Posterior vena cava (tissue), 2 donors: ENCODE measurements around the gene MAPK7. TPM values are rescaled to one million over a fixed set of nuclear protein-coding genes. Genes with fewer than 3 reads are reported as not detected.
A peak's percentile ranks its signal among the peaks of the same experiment; 100 is the strongest.

ENCODE experiments used
- DNase-seq: peaks from one replicate; pipeline ENCODE4 v3.0.0-alpha.2; 2020; ENCODE audit warnings: low spot score
- intact Hi-C, 2 donors: fragments of 100-400 bp; cut with DNase I; formaldehyde crosslinking; loops; one replicate each; pipeline versions ENCODE4 v1.14.1 to v1.14.2; 2022 to 2023
- long read RNA-seq, 2 donors: library from polyadenylated mRNA; unstranded; transcript quantifications; one replicate each; pipeline ENCODE4 v2.0.0, GENCODE V29; 2020 to 2021
- total RNA-seq, 2 donors: library from RNA; stranded (reverse); fragmentation: NEBNext Ultra II Directional; extraction: Animal tissue kit (Norgen Biotek cat#: 25700); gene quantifications; one replicate each; pipeline ENCODE4 v1.2.1, GENCODE V29; 2021
- donor health status: DM: yes; HTN: yes; CAD: no.
- donor health status: DM: yes; HTN: yes; CAD: no.

Gene MAPK7
- 10 to 100 TPM; 28.8 to 29.2 TPM for total RNA-seq
- long read RNA-seq, donor 1, full-length matches to known transcripts, result 7 of 10 reads
- long read RNA-seq, donor 1, partial matches to known transcripts, result 2 of 10 reads
- long read RNA-seq, donor 1, other reads (novel, unspliced or antisense), result 1 of 10 reads
- long read RNA-seq, donor 2, full-length matches to known transcripts, result 5 of 10 reads
- long read RNA-seq, donor 2, partial matches to known transcripts, result 3 of 10 reads
- long read RNA-seq, donor 2, other reads (novel, unspliced or antisense), result 2 of 10 reads

DNA sequence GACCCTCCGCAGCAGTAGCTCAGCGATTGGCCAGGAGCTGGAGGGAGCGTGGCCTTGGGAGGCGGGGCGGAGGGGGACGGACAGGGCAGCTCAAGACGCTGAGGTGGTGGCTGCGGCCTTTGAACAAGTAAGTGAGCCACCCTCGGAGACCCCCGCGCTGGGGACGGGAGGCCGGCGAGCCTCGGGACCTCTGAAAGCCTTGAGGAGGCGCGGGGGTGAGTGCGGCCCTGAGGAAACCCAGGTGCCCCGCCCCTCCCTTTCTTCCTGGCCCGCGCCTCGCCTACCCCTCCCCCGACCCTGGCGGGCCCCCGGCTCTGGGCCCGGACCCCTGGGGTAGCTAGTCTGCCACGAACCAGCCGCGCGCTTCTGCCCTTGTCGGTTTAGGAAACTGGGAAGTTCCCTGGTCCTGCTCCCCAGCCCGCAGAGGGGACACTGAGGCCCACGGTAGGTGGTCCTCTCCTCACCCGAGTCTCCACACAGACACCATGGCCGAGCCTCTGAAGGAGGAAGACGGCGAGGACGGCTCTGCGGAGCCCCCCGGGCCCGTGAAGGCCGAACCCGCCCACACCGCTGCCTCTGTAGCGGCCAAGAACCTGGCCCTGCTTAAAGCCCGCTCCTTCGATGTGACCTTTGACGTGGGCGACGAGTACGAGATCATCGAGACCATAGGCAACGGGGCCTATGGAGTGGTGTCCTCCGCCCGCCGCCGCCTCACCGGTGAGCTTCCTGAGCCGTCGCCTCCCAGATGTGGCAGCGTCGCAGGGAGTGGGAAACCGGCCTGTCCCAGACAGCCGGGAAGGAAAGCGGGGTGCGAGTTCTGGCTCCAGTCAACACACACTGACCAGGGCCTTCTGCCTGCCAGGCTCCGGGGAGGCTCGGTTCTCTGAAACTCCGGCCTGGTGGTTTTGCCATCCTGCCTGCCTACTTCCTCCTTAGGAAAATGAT lies at the start of gene MAPK7:
TSS of gene MAPK7 (plus strand) at position 83 of the 945 bp plus-strand sequence. CDS start at position 486, 403 bp downstream.
- intact Hi-C loops, result no loop called here
- DNase-seq, result no peak

- intact Hi-C loops, result no loop called here
- peak; percentile 30 for DNase-seq
Measured at GRCh38 chr17:19329136-19329535, 49.2 kb upstream of the MAPK7 start.

- intact Hi-C loops, result loop anchor here in 1 of 2 donors (5.0 kb wide), 1 partner anchor 73 kb away; no protein-coding TSS in a partner anchor
- DNase-seq, result peak; percentile 54
Measured at GRCh38 chr17:19329839-19330238, 48.5 kb upstream of the MAPK7 start.

- peak; percentile 35 for DNase-seq
- intact Hi-C loops, result loop anchor here in 1 of 2 donors (5.0 kb wide), 1 partner anchor 73 kb away; no protein-coding TSS in a partner anchor
Measured at GRCh38 chr17:19330271-19330670, 48.0 kb upstream of the MAPK7 start.

GRCh38 chr17:19331134-19331533 lies 47.2 kb upstream of the MAPK7 start:
- intact Hi-C loops, result loop anchor here in 1 of 2 donors (5.0 kb wide), 1 partner anchor 74 kb away; no protein-coding TSS in a partner anchor

GRCh38 chr17:19331543-19332245 lies 46.6 kb upstream of the MAPK7 start:
- intact Hi-C loops, result loop anchor here in 1 of 2 donors (5.0 kb wide), 1 partner anchor 74 kb away; no protein-coding TSS in a partner anchor
- DNase-seq, result peak; percentile 38

More at GRCh38 chr17:19331134-19331533, 47.2 kb upstream of the MAPK7 start:
- DNase-seq, result peak; percentile 59

DNA sequence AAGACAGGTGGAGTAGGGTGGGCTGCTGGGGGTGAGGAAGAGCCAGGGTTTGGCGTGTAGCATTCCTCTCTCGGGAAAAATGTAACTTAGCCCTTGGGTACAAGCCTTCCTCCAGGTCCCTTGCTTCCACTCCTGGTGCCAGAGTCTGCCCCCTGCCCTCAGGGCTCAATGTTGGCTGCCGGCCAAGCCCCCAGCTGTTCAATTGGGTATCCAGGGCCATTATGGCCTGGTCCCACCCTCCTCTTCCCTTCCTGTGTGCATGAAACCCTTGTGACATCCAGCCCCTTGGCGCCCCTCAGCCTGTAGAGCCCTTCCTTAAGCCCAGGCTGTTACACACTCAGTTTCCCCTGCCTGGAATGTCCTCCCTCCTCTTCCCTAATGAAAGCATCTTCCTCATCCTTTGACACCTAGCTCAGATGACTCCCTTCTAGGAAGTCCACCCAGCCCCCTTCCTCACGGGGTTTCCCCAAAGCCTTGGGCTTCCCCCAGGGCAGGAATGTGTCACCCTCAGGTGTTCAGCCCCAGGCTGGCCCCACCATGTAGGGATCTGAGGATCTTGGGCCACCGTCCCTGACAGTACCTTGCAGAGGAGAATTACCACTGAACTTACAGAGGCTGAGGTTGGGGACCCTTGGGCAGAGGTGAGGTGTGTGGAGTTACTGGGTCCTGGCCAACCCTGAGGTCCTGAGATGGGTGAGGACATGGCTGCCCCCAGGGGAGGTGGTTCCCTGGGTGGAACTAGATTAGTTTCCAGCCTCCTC lies 45.7 kb upstream of the MAPK7 start:
- intact Hi-C loops, result loop anchor here in 1 of 2 donors (5.0 kb wide), 1 partner anchor 75 kb away; no protein-coding TSS in a partner anchor
- DNase-seq, result peak; percentile 50

GRCh38 chr17:19333132-19333440 lies 45.2 kb upstream of the MAPK7 start:
- peak; percentile 45 for DNase-seq
- intact Hi-C loops, result loop anchor here in 1 of 2 donors (5.0 kb wide), 1 partner anchor 76 kb away; no protein-coding TSS in a partner anchor

DNA sequence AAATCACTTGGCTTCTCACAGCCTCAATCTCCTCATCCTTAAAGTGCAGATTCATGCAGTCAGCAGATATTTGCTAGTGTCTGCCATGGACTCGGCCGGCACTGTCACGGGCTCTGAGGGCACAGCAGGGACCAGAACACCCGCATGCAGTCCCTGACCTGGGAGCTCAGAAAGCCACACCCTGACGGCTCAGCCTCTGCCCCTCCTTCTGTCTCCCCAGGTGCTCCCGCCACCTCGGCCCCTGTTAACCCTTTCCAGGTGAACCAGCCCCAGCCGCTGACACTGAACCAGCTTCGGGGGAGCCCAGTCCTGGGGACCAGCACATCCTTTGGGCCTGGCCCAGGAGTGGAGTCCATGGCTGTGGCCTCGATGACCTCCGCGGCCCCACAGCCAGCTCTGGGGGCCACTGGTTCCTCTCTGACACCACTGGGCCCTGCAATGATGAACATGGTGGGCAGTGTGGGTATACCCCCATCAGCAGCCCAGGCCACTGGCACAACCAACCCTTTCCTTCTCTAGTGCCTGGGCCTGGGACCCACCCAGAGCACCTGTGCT lies 44.5 kb upstream of the MAPK7 start:
- intact Hi-C loops, result loop anchor here in 1 of 2 donors (5.0 kb wide), 1 partner anchor 77 kb away; no protein-coding TSS in a partner anchor
- peak; percentile 69 for DNase-seq

GRCh38 chr17:19334331-19334730 lies 44.0 kb upstream of the MAPK7 start:
- intact Hi-C loops, result loop anchor here in 1 of 2 donors (5.0 kb wide), 1 partner anchor 77 kb away; no protein-coding TSS in a partner anchor
- DNase-seq, result peak; percentile 68

- DNase-seq, result peak; percentile 78
Measured at GRCh38 chr17:19335951-19336631, 42.2 kb upstream of the MAPK7 start.

DNA sequence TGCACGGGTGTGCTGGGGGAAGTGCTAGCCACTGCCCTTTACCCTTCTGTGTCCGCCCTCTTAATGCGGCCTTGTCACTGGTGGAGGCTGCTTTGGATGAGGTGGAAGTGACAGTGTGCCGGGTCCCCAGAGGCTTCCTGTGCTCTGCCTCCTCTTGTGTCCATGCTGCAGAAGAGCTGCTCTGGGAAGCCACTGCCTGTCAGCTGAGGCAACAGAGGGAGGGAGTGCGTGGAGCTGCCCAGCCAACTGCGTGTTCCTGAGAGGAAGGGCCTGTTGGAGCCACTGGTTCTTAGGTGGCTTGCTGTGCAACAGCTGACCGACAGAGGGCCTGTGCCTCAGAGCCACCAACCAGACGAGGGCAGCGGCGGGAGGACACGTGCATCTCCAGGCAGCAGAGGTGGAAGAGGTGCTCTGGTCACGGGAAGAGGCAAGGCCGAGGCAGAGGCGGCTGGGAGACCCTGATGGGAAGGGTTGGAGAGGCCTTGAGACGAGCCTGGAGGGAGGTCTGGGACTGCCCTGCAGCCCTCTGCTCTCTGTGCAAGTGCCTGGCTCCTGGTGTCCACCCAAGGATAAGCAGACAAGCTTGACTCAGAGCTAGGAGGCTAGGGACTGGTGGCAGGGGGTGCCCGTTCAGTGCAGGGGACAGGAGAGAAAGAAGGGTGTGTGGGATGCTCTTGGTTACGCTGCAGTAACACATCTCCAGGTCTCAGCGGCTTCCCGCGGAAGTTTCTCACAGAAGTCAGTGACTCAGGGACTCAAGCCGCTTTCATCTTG lies 41.2 kb upstream of the MAPK7 start:
- DNase-seq, result peak; percentile 76
- intact Hi-C loops, result no loop called here

More at GRCh38 chr17:19335951-19336631, 42.2 kb upstream of the MAPK7 start:
- intact Hi-C loops, result no loop called here

DNA sequence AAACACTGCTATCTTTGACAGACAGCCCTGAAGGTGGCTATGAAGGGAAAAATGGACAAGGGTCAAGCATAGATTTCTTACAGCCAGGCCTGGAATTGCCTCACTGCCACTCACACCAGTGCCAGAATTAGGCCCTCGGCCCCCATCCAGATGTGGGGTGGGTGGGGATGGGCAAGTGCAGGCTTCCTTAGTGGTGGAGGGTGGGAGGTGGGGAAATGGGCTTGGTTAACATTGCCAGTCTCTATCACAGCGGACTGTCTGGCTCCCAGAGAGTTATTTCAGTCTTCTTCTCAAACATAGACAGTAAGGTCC lies 40.6 kb upstream of the MAPK7 start:
- intact Hi-C loops, result no loop called here
- peak; percentile 46 for DNase-seq

GRCh38 chr17:19338031-19338990 lies 40.0 kb upstream of the MAPK7 start:
- intact Hi-C loops, result no loop called here
- DNase-seq, result peak; percentile 87

- DNase-seq, result no peak
- intact Hi-C loops, result no loop called here
Measured at GRCh38 chr17:19339341-19339815, 38.9 kb upstream of the MAPK7 start.

- DNase-seq, result peak; percentile 71
Measured at GRCh38 chr17:19341211-19341631, 37.1 kb upstream of the MAPK7 start.

More at GRCh38 chr17:19341211-19341631, 37.1 kb upstream of the MAPK7 start:
- intact Hi-C loops, result no loop called here
